ENCODE data around the gene SDE2.

GRCh38 chr1:225990705-225991464 is 8.3 kb downstream of the SDE2 start:
- TF ChIP-seq CTCF (IDR thresholded peaks at IDR 0.05) (no peak), POLR2AphosphoS5 (IDR thresholded peaks at IDR 0.05; ENCODE audit: low read depth, low read length) (no peak)
